Bone marrow (tissue), 2 donors: ENCODE results near the gene PSMF1.
"Not testable (repeated sequence)": the region's sequence is repeated elsewhere in the genome, so short reads cannot be mapped to it uniquely, and the experiment has no call there.

Source experiments
- DNase-seq, 2 donors: peaks; one replicate each; lab custom pipeline; 2025; lab: John Stamatoyannopoulos, UW

The PSMF1 gene

GRCh38 chr20:1215386-1216170 is 97.2 kb downstream of the PSMF1 start:
- no peak for DNase-seq

DNA sequence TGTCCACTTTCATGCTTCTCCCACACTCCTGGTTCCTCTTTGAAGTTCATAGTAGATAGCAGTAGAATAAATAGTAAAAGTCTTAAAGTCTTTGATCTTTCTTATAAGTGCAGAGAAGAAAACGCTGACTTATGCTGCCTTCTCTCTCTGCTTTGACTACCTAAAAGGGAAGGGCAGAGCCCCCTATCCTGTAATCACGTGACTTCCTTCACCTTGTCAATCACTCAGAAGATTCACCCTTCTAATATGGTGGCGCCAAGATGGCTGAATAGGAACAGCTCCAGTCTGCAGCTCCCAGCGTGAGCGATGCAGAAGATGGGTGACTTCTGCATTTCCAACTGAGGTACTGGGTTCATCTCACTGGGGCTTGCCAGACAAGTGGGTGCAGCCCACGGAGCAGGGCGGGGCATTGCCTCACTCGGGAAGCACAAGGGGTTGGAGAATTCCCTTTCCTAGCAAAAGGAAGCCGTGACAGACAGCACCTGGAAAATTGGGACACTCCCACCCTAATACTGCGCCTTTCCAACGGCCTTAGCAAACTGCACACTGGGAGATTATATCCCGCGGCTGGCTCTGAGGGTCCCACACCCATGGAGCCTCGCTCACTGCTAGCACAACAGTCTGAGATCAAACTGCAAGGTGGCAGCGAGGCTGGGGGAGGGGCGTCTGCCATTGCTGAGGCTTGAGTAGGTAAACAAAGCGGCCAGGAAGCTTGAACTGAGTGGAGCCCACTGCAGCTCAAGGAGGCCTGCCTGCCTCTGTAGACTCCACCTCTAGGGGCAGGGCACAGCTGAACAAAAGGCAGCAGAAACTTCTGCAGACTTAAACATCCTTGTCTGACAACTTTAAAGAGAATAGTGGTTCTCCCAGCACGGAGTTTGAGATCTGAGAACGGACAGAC is 98.4 kb downstream of the PSMF1 start:
- DNase-seq, result not testable (repeated sequence)
